HepG2 (cell line): ENCODE measurements around the gene EEFSEC. TPM values are rescaled to one million over a fixed set of nuclear protein-coding genes. Genes with fewer than 3 reads are reported as not detected.

Source experiments
- ATF7 ChIP-seq, 2 experiments: fragments of 450-650 bp in 1 of 2; sonication (generic) in 1 of 2; formaldehyde crosslinking in 1 of 2; IDR thresholded peaks; 2 replicates each; pipeline versions ENCODE4 v1.4.0 to v1.6.1; 2016 to 2020; ENCODE audit warnings: antibody characterized with exemption in 1 of 2, mild to moderate bottlenecking in 1 of 2, missing genetic modification reagents in 1 of 2
- CENPX ChIP-seq: sonication (generic); formaldehyde crosslinking; IDR thresholded peaks from 2 replicates; pipeline ENCODE4 v1.9.0; 2021; ENCODE audit warnings: mild to moderate bottlenecking, missing genetic modification reagents, moderate library complexity
- DRAP1 ChIP-seq: IDR thresholded peaks from 2 replicates; pipeline ENCODE4 v1.6.1; 2016; ENCODE audit warnings: missing genetic modification reagents, missing compliant biosample characterization
- ISL2 ChIP-seq: sonication (generic); formaldehyde crosslinking; IDR thresholded peaks from 2 replicates; pipeline ENCODE4 v1.5.0; 2020; ENCODE audit warnings: missing genetic modification reagents
- PTBP1 ChIP-seq: fragments of 200-400 bp; formaldehyde crosslinking; IDR thresholded peaks from 2 replicates; pipeline ENCODE4 v1.6.1; 2018; ENCODE audit warnings: low read length, low read depth; ENCODE audit not compliant: poor library complexity, severe bottlenecking
- ZBTB37 ChIP-seq: sonication (generic); formaldehyde crosslinking; IDR thresholded peaks from 2 replicates; pipeline ENCODE4 v1.4.0; 2020; ENCODE audit warnings: mild to moderate bottlenecking, missing genetic modification reagents
- ZBTB40 ChIP-seq, 2 experiments: fragments of 450-650 bp in 1 of 2; sonication (generic) in 1 of 2; formaldehyde crosslinking in 1 of 2; IDR thresholded peaks; 2 replicates each; pipeline versions ENCODE4 v1.6.1 to v1.8.0; 2016 to 2022; ENCODE audit warnings: antibody characterized with exemption in 1 of 2, mild to moderate bottlenecking in 1 of 2, missing genetic modification reagents in 1 of 2
- ZFX ChIP-seq: sonication (generic); formaldehyde crosslinking; IDR thresholded peaks from 2 replicates; pipeline ENCODE4 v1.4.0; 2020; ENCODE audit warnings: mild to moderate bottlenecking, low read depth, missing genetic modification reagents, moderate library complexity
- ZIK1 ChIP-seq: sonication (generic); formaldehyde crosslinking; IDR thresholded peaks from 2 replicates; pipeline ENCODE4 v1.5.0; 2020; ENCODE audit warnings: mild to moderate bottlenecking, low read depth, missing genetic modification reagents, borderline replicate concordance
- ZMAT3 ChIP-seq: sonication (generic); formaldehyde crosslinking; conservative IDR thresholded peaks from 2 replicates; pipeline ENCODE4 v1.7.0; 2021; ENCODE audit warnings: missing genetic modification reagents
- ZMYM4 ChIP-seq: sonication (generic); formaldehyde crosslinking; IDR thresholded peaks from 2 replicates; pipeline ENCODE4 v1.8.1; 2023; ENCODE audit warnings: mild to moderate bottlenecking, missing genetic modification reagents
- ZNF256 ChIP-seq: sonication (generic); formaldehyde crosslinking; conservative IDR thresholded peaks from 2 replicates; pipeline ENCODE4 v1.4.0; 2020; ENCODE audit warnings: missing genetic modification reagents
- ZNF713 ChIP-seq: sonication (generic); formaldehyde crosslinking; IDR thresholded peaks from 2 replicates; pipeline ENCODE4 v1.4.0; 2020; ENCODE audit warnings: mild to moderate bottlenecking, missing genetic modification reagents
- ZSCAN21 ChIP-seq: sonication (generic); formaldehyde crosslinking; IDR thresholded peaks from 2 replicates; pipeline ENCODE4 v1.8.0; 2022; ENCODE audit warnings: mild to moderate bottlenecking, missing genetic modification reagents, moderate library complexity, borderline replicate concordance
- ZSCAN31 ChIP-seq: sonication (generic); formaldehyde crosslinking; IDR thresholded peaks from 2 replicates; pipeline ENCODE4 v1.5.0; 2020; ENCODE audit warnings: low read depth, mild to moderate bottlenecking, missing genetic modification reagents
- polyA plus RNA-seq, 8 experiments: library from polyadenylated mRNA; depleted of rRNA in 3 of 8; stranded (reverse) in 7 of 8; unstranded in 1 of 8; fragments of >200 nt; fragmentation: Illumina TruSeq in 4 of 8; extraction: Trizol in 4 of 8; gene quantifications; 2 replicates each; pipeline versions ENCODE4 v1.2.1 to v1.2.3, GENCODE V29; 2011 to 2016; ENCODE audit warnings: low read depth in 4 of 8, missing spikeins in 1 of 8, mixed read lengths in 1 of 8; ENCODE audit not compliant: insufficient read depth in 1 of 8
- total RNA-seq, 5 experiments: library from RNA; depleted of rRNA; stranded (reverse); fragments of >200 nt; fragmentation: Illumina TruSeq; extraction: Trizol; gene quantifications; 2 replicates each; pipeline ENCODE4 v1.2.3, GENCODE V29; 2016; ENCODE audit warnings: low read depth in 1 of 5

EEFSEC gene
- total and polyA plus RNA-seq, 2 of the 13 experiments (the other 11 are each of a cell fraction or from before 2014, with no cell fraction given), result 6.4 to 24.2 TPM

DNA sequence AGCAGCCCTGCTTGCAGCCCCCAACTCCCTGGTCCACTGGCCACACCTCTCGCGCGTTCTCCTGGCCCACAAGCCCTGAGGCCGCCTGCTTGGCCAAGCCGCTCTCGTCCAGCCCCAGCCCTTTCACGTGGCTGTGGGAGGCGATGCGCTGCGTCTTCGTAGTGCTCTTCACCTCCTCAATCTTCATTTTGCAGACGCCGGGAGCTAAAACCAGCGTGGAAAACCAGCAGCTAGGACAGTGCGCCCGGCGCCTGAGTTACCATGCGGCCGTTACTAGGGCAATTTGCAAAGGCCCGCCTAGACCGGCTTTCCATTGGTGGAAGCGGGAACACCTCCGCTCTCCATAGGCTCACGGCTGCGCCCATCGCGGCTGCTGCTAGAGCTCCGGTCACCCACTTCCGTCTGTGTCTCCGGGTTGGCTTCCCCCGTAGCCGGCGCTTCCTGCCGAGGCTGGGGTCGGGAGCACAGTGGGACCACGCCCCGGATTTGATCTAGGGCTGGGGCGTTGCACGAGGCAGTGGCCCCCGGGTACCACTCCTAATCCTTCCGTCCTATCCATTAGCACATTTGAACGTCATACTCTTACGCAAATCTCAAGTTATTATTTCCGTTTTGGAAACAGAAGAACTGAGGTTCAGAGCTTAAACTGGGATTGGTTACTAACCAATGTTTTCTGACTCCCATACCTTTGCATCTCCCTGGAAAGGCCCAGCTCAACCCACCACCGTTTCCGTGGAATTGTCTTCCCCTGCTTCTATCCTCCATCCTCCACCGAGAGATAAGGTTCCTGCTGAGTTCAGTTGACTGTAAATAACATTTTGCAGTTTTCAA lies 29.5 kb upstream of the EEFSEC start, which contains the start of gene RUVBL1 (continued):
- TF ChIP-seq ZIK1, result no peak; the same call in 1 of the 2 replicates
- no peak for TF ChIP-seq ZSCAN31 (CRISPR knock-in tag)
- TF ChIP-seq ZNF713 (CRISPR knock-in tag), result 0 out of 2 replicates have a peak, but pooled peaks have one; percentile 40
- TF ChIP-seq PTBP1, result no peak
- TF ChIP-seq ZBTB40 (IDR thresholded peaks at IDR 0.05), result peak; percentile 96
- TF ChIP-seq ZBTB40 (CRISPR knock-in tag; IDR thresholded peaks at IDR 0.05), result peak; percentile 61
- TF ChIP-seq ZMAT3 (CRISPR knock-in tag), result peak; percentile 69
- no peak for TF ChIP-seq CENPX (CRISPR knock-in tag)
- TF ChIP-seq ZSCAN21 (CRISPR knock-in tag), result peak; percentile 44; the same call in 1 of the 2 replicates
- no peak for TF ChIP-seq ZNF256
- TF ChIP-seq ZMYM4 (CRISPR knock-in tag), result peak; percentile 92
- TF ChIP-seq DRAP1, result peak; percentile 66; the same call in 1 of the 2 replicates
- TF ChIP-seq ZFX (CRISPR knock-in tag), result peak; percentile 85
- no peak for TF ChIP-seq ATF7 (IDR thresholded peaks at IDR 0.05)
- TF ChIP-seq ATF7 (CRISPR knock-in tag; IDR thresholded peaks at IDR 0.05), result 0 out of 2 replicates have a peak, but pooled peaks have one; percentile 16
- TF ChIP-seq ZBTB37 (CRISPR knock-in tag), result no peak
- peak; percentile 73; the same call in 1 of the 2 replicates for TF ChIP-seq ISL2 (CRISPR knock-in tag)
